Heart right ventricle (tissue), 16 donors: ENCODE data around the gene BIN1. TPM values are rescaled to one million over a fixed set of nuclear protein-coding genes. Genes with fewer than 3 reads are reported as not detected.
A peak's percentile ranks its signal among the peaks of the same experiment; 100 is the strongest.

ENCODE experiments used
- ATAC-seq, 8 donors: fragments of 200-7000 bp; cut with Tn5 transposase; one replicate each; pipeline ENCODE4 v1.9.1; 2020; ENCODE audit warnings: mild to moderate bottlenecking in 8 of 8, moderate library complexity in 8 of 8, moderate number of reproducible peaks in 1 of 8
- DNase-seq, 2 donors: peaks; one replicate each; pipeline ENCODE4 v3.0.0-alpha.2; 2020
- H3K27ac ChIP-seq, 10 donors: fragments of 200-600 bp; sonication (generic) in 2 of 10; one replicate each; pipeline versions ENCODE4 v1.5.0 to v1.8.0; 2020 to 2022; ENCODE audit warnings: mild to moderate bottlenecking in 3 of 10
- H3K27me3 ChIP-seq, 7 donors: fragments of 200-600 bp; one replicate each; pipeline ENCODE4 v1.8.0; 2021 to 2022; ENCODE audit warnings: mild to moderate bottlenecking in 2 of 7
- H3K36me3 ChIP-seq, 9 donors: fragments of 200-600 bp; sonication (generic) in 1 of 9; one replicate each; pipeline versions ENCODE4 v1.5.0 to v1.8.0; 2020 to 2022; ENCODE audit warnings: mild to moderate bottlenecking in 2 of 9
- H3K4me1 ChIP-seq, 9 donors: fragments of 200-600 bp; sonication (generic) in 1 of 9; one replicate each; pipeline versions ENCODE4 v1.5.0 to v1.8.0; 2020 to 2022; ENCODE audit warnings: mild to moderate bottlenecking in 4 of 9
- H3K4me3 ChIP-seq, 10 donors: fragments of 200-600 bp; sonication (generic) in 2 of 10; one replicate each; pipeline versions ENCODE4 v1.5.0 to v1.8.0; 2020 to 2022; ENCODE audit warnings: mild to moderate bottlenecking in 7 of 10, moderate library complexity in 2 of 10
- H3K9me3 ChIP-seq, 11 donors: fragments of 200-600 bp in 10 of 11; sonication (generic) in 2 of 11; one replicate each; pipeline versions ENCODE4 v1.5.0 to v1.8.0; 2013 to 2022; ENCODE audit warnings: mild to moderate bottlenecking in 2 of 11, control low read depth in 1 of 11, moderate library complexity in 1 of 11
- CTCF ChIP-seq, 9 donors: fragments of 200-600 bp; sonication (generic) in 2 of 9; IDR thresholded peaks; one replicate each; pipeline versions ENCODE4 v1.5.0 to v1.8.0; 2021 to 2022; ENCODE audit warnings: antibody characterized with exemption in 9 of 9, mild to moderate bottlenecking in 5 of 9, moderate library complexity in 1 of 9
- WGBS, 2 donors: extraction: QIAGEN DNeasy Blood & Tissue Kit; methylation state at CpG; one replicate each; pipeline ENCODE4 v1.1.7; 2013; ENCODE audit warnings: inconsistent platforms in 1 of 2; 5-methylcytosine and 5-hydroxymethylcytosine counted together
- intact Hi-C, 10 donors: fragments of 100-400 bp; cut with DNase I; formaldehyde crosslinking; loops; one replicate each; pipeline versions ENCODE4 v1.11.1 to v1.14.2; 2022
- polyA plus RNA-seq, 2 donors: library from polyadenylated mRNA; stranded (reverse); fragments of 200-250 nt; gene quantifications; one replicate each; pipeline ENCODE4 v1.2.3, GENCODE V29; 2013
- total RNA-seq, 10 donors: library from RNA; stranded (reverse); fragmentation: NEBNext Ultra II Directional in 3 of 10; extraction: Animal tissue kit (Norgen Biotek cat#: 25700) in 3 of 10; gene quantifications; one replicate each; pipeline versions ENCODE4 v1.2.1 to v1.2.4, GENCODE V29; 2021 to 2023
- donor health status: Arrhythmogenic right ventricular cardiomyopathy.
- donor health status: ischemic (EF 13 %, LVEDD 7.1; RV severe dilation, severe dysfunction).
- donor health status: healthy with polysubstance abuse.
- donor health status: DM: no; HTN: yes; CAD: no.
- donor health status: DM: no; HTN: no; CAD: no.
- donor health status: ischemic (EF 25% LVEDD 6.9; RV normal size, moderate dysfunction).
- donor health status: ischemic (EF 25% LVEDD 5.7; RV mildly dilated, moderate dysfunction).
- donor health status: healthy.
- donor health status: DM: yes; HTN: yes; CAD: no.
- donor health status: Ischemic cardiomyopathy.
- donor health status: ischemic (EF 35%, LVEDD 5.7; RV mildly dilated, moderate dysfunction).
- donor health status: nonischemic (EF 11% LVEDD 7.7; RV severe dilation, severe dysfunction).
- donor health status: DM: yes; HTN: yes; CAD: no.
- donor health status: PGD.
- donor health status: ischemic (EF 29% LVEDD 5.4; RV normal size, mild dysfunction).
- donor health status: nonischemic (EF 23%, LVEDD 6.1; RV moderate dilation, normal function).

The BIN1 gene
- total and polyA plus RNA-seq, 12 donors, result 8.4 to 21.7 (median 16.0) TPM

- Histone ChIP-seq H3K9me3 (no peaks in the 10 kb centered on the region), H3K36me3 (peaks cover 0 to 25% (median 0%) of the 10 kb centered on the region in 9 donors), H3K27me3 (no peaks in the 10 kb centered on the region), H3K4me3 (no peak overlapping the region), H3K27ac (no peak overlapping the region), H3K4me1 (peaks cover 0 to 27% (median 23%) of the 10 kb centered on the region in 9 donors)
- no peak for DNase-seq
- intact Hi-C loops, result loop anchor here in 3 of 10 donors (10.0 kb wide), 2 partner anchors 114 to 234 kb away; partner anchors contain the start of gene ERCC3 (in 2 of the 3)
- WGBS, 2 donors, result 97% methylated on average over 30 of the region's 30 CpGs
- TF ChIP-seq CTCF (IDR thresholded peaks at IDR 0.05), result no peak
- ATAC-seq, result no peak
Observed at GRCh38 chr2:127060264-127060945, 46.5 kb downstream of the BIN1 start.

- H3K4me3 ChIP-seq, result no peak overlapping the region
- peaks cover 0 to 25% (median 0%) of the 10 kb centered on the region in 9 donors for H3K36me3 ChIP-seq
- H3K4me1 ChIP-seq, result peaks cover 0 to 18% (median 15%) of the 10 kb centered on the region in 9 donors
- H3K27me3 ChIP-seq, result no peaks in the 10 kb centered on the region
- DNase-seq (no peak), ATAC-seq (no peak)
- 97 to 98% methylated on average over 10 of the region's 10 CpGs for WGBS, 2 donors
- intact Hi-C loops, result no loop called here
- TF ChIP-seq CTCF (IDR thresholded peaks at IDR 0.05), result no peak
- no peaks in the 10 kb centered on the region for H3K9me3 ChIP-seq
- H3K27ac ChIP-seq, result no peak overlapping the region
Observed at GRCh38 chr2:127059559-127059958, 47.4 kb downstream of the BIN1 start.

GRCh38 chr2:127058954-127059252, 48.1 kb downstream of the BIN1 start:
- no peak overlapping the region for H3K27ac ChIP-seq
- H3K4me1 ChIP-seq, result peaks cover 0 to 12% (median 9%) of the 10 kb centered on the region in 9 donors
- H3K27me3 ChIP-seq, result no peaks in the 10 kb centered on the region
- H3K4me3 ChIP-seq, result no peak overlapping the region
- peaks cover 0 to 24% (median 0%) of the 10 kb centered on the region in 9 donors for H3K36me3 ChIP-seq
- TF ChIP-seq CTCF (IDR thresholded peaks at IDR 0.05), result no peak
- WGBS, 2 donors, result 87 to 88% methylated on average over 14 of the region's 14 CpGs
- H3K9me3 ChIP-seq, result no peaks in the 10 kb centered on the region
- intact Hi-C loops, result no loop called here
- DNase-seq (no peak), ATAC-seq (no peak)

GRCh38 chr2:127058246-127058953, 48.6 kb downstream of the BIN1 start:
- no peak overlapping the region for H3K27ac ChIP-seq
- no peaks in the 10 kb centered on the region for H3K9me3 ChIP-seq
- ATAC-seq (no peak), DNase-seq (peak in 1 of 2 donors; percentile 3)
- WGBS, 2 donors, result 84 to 89% methylated on average over 11 of the region's 11 CpGs
- no peaks in the 10 kb centered on the region for H3K27me3 ChIP-seq
- intact Hi-C loops, result no loop called here
- peaks cover 0 to 11% (median 6%) of the 10 kb centered on the region in 9 donors for H3K4me1 ChIP-seq
- peaks cover 0 to 19% (median 0%) of the 10 kb centered on the region in 9 donors for H3K36me3 ChIP-seq
- TF ChIP-seq CTCF (IDR thresholded peaks at IDR 0.05), result no peak
- H3K4me3 ChIP-seq, result no peak overlapping the region
